GM23338 (cell line): Measurements from ENCODE around the gene KHK. TPM values are rescaled to one million over a fixed set of nuclear protein-coding genes. Genes with fewer than 3 reads are reported as not detected.

ENCODE experiments used
- ATAC-seq: fragments of 200-7000 bp; cut with Tn5 transposase; 3 replicates; pipeline ENCODE4 v1.9.1; 2020
- DNase-seq: peaks from one replicate; pipeline ENCODE4 v3.0.0-alpha.2; 2015; ENCODE audit warnings: low spot score
- H2AFZ ChIP-seq: fragments of 200-600 bp; sonication (generic); 2 replicates; pipeline ENCODE4 v1.8.0; 2016; ENCODE audit warnings: antibody characterized with exemption, mild to moderate bottlenecking, moderate library complexity
- H3F3A ChIP-seq: fragments of 200-600 bp; sonication (generic); replicated peaks from 2 replicates; pipeline ENCODE4 v1.8.0; 2017; ENCODE audit warnings: antibody characterized with exemption, mixed run types, low read depth
- H3K27ac ChIP-seq: fragments of 200-600 bp; sonication (generic); 2 replicates; pipeline ENCODE4 v1.6.1; 2016; ENCODE audit warnings: low read depth
- H3K27me3 ChIP-seq: fragments of 200-600 bp; sonication (generic); 2 replicates; pipeline ENCODE4 v1.8.0; 2016; ENCODE audit warnings: mild to moderate bottlenecking, mixed run types, moderate library complexity; ENCODE audit not compliant: insufficient read depth
- H3K36me3 ChIP-seq: fragments of 200-600 bp; sonication (generic); 2 replicates; pipeline ENCODE4 v1.8.0; 2016; ENCODE audit warnings: mild to moderate bottlenecking; ENCODE audit not compliant: insufficient read depth
- H3K4me1 ChIP-seq: fragments of 200-600 bp; sonication (generic); 2 replicates; pipeline ENCODE4 v1.8.0; 2016; ENCODE audit warnings: mild to moderate bottlenecking, moderate library complexity; ENCODE audit not compliant: insufficient read depth
- H3K4me2 ChIP-seq: fragments of 200-600 bp; sonication (generic); 2 replicates; pipeline ENCODE4 v1.7.1; 2017; ENCODE audit warnings: mixed run types
- H3K4me3 ChIP-seq: fragments of 200-600 bp; sonication (generic); 2 replicates; pipeline ENCODE4 v1.6.1; 2016; ENCODE audit warnings: mixed run types
- H3K79me2 ChIP-seq: fragments of 200-600 bp; sonication (generic); replicated peaks from 2 replicates; pipeline ENCODE4 v1.8.0; 2017; ENCODE audit warnings: mild to moderate bottlenecking; ENCODE audit not compliant: insufficient read depth
- H3K9me2 ChIP-seq: fragments of 200-600 bp; sonication (generic); 2 replicates; pipeline ENCODE4 v1.8.0; 2017; ENCODE audit not compliant: insufficient read depth
- H4K20me1 ChIP-seq: fragments of 200-600 bp; sonication (generic); replicated peaks from 2 replicates; pipeline ENCODE4 v1.8.0; 2017; ENCODE audit warnings: mild to moderate bottlenecking; ENCODE audit not compliant: insufficient read depth
- H3K27ac Mint-ChIP-seq: 2 replicates; pipeline ENCODE4 v1.8.0; 2020; ENCODE audit warnings: inconsistent platforms, mild to moderate bottlenecking, moderate library complexity, mixed read lengths
- H3K27me3 Mint-ChIP-seq: 3 replicates; pipeline ENCODE4 v1.8.0; 2022; ENCODE audit warnings: low read depth, mild to moderate bottlenecking, moderate library complexity, mixed read lengths, inconsistent platforms; ENCODE audit not compliant: insufficient read depth, poor library complexity
- H3K36me3 Mint-ChIP-seq: 3 replicates; pipeline ENCODE4 v1.8.0; 2021; ENCODE audit warnings: low read depth, mild to moderate bottlenecking, inconsistent platforms, moderate library complexity, mixed read lengths
- H3K4me1 Mint-ChIP-seq: 3 replicates; pipeline ENCODE4 v1.8.0; 2020; ENCODE audit warnings: mild to moderate bottlenecking, inconsistent platforms, mixed read lengths
- H3K4me3 Mint-ChIP-seq: 3 replicates; pipeline ENCODE4 v1.8.0; 2021; ENCODE audit warnings: moderate library complexity, mild to moderate bottlenecking, inconsistent platforms, mixed read lengths
- H3K9me3 Mint-ChIP-seq: 3 replicates; pipeline ENCODE4 v1.8.0; 2020; ENCODE audit warnings: moderate library complexity, mild to moderate bottlenecking, inconsistent platforms, mixed read lengths
- EZH2 ChIP-seq: fragments of 200-600 bp; sonication (generic); IDR thresholded peaks from one replicate; pipeline ENCODE4 v1.8.0; 2017; ENCODE audit warnings: antibody characterized with exemption, mild to moderate bottlenecking, low read depth; ENCODE audit not compliant: unreplicated experiment
- EZH2phosphoT487 ChIP-seq: fragments of 200-600 bp; sonication (generic); IDR thresholded peaks from one replicate; pipeline ENCODE4 v1.8.1; 2018; ENCODE audit warnings: antibody characterized with exemption; ENCODE audit not compliant: unreplicated experiment
- JUNB ChIP-seq: IDR thresholded peaks from one replicate; pipeline ENCODE4 v1.6.1; 2016; ENCODE audit warnings: antibody characterized with exemption; ENCODE audit not compliant: unreplicated experiment
- POLR2AphosphoS5 ChIP-seq: IDR thresholded peaks from 2 replicates; pipeline ENCODE4 v1.6.1; 2016; ENCODE audit warnings: antibody characterized with exemption, low read depth
- STAT1 ChIP-seq: IDR thresholded peaks from one replicate; pipeline ENCODE4 v1.6.1; 2016; ENCODE audit warnings: antibody characterized with exemption; ENCODE audit not compliant: unreplicated experiment
- ZNF114 ChIP-seq: fragments of 250-450 bp; sonication (Bioruptor Pico); IDR thresholded peaks from 2 replicates; pipeline ENCODE4 v1.5.0; 2020; ENCODE audit warnings: mild to moderate bottlenecking, moderate library complexity
- ZNF331 ChIP-seq: fragments of 250-450 bp; sonication (Bioruptor Pico); IDR thresholded peaks from 2 replicates; pipeline ENCODE4 v1.5.0; 2020; ENCODE audit warnings: low read depth, mild to moderate bottlenecking, moderate library complexity
- polyA plus RNA-seq: library from polyadenylated mRNA; unstranded; fragments of >200 nt; fragmentation: Nextera tagmentation; extraction: Ambion mirVana; gene quantifications from 2 replicates; pipeline ENCODE4 v1.2.1, GENCODE V29; 2016
- total RNA-seq: library from RNA; depleted of rRNA; stranded (reverse); fragments of >200 nt; shearing (Covaris generic); gene quantifications from 2 replicates; pipeline ENCODE4 v1.2.3, GENCODE V29; 2014
- TF ChIP-seq, protein P1 (sequence below): IDR thresholded peaks from 2 replicates; pipeline ENCODE4 v1.6.1; 2016; ENCODE audit warnings: antibody characterized with exemption
- TF ChIP-seq, protein P2 (sequence below): IDR thresholded peaks from one replicate; pipeline ENCODE4 v1.6.1; 2018; ENCODE audit warnings: antibody characterized with exemption; ENCODE audit not compliant: unreplicated experiment
- TF ChIP-seq, protein P3 (sequence below), 2 experiments: fragments of 200-600 bp in 1 of 2; sonication (generic) in 1 of 2; conservative IDR thresholded peaks; 2 replicates each; pipeline versions ENCODE4 v1.5.1 to v1.6.1; 2016 to 2017; ENCODE audit warnings: antibody characterized with exemption in 2 of 2, low read depth in 2 of 2, mild to moderate bottlenecking in 2 of 2, moderate library complexity in 1 of 2

Gene KHK
- total and polyA plus RNA-seq, 2 experiments from 2014 or later, result 9.7 TPM

DNA sequence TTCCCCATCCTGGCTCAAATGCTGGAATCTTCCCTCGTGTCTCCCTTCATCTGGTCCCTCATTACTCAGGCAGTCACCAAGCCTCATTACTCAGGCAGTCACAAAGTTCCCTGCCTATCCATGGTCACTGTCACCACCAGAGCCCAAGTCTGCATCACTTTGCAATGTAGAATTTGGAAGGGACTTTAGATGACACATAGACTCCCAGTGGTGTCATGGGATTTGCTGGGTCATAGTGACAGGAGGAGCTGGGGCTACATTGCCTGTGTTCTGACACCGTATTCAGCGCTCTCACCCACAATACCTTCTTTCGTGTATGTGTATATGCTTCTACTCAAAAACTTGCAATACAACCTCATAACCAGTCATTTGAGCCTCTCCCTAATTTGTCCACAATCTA, 10.2 kb upstream of the KHK start (continued):
- no peak for TF ChIP-seq EZH2phosphoT487
- TF ChIP-seq JUNB, result no peak
- no peak for TF ChIP-seq EZH2
- no peak for TF ChIP-seq STAT1
- no peak for TF ChIP-seq ZNF114
- no peak for TF ChIP-seq POLR2AphosphoS5
- TF ChIP-seq ZNF331, result no peak
- TF ChIP-seq, protein P1, sequence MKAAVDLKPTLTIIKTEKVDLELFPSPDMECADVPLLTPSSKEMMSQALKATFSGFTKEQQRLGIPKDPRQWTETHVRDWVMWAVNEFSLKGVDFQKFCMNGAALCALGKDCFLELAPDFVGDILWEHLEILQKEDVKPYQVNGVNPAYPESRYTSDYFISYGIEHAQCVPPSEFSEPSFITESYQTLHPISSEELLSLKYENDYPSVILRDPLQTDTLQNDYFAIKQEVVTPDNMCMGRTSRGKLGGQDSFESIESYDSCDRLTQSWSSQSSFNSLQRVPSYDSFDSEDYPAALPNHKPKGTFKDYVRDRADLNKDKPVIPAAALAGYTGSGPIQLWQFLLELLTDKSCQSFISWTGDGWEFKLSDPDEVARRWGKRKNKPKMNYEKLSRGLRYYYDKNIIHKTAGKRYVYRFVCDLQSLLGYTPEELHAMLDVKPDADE, result no peak
- TF ChIP-seq, protein P2, sequence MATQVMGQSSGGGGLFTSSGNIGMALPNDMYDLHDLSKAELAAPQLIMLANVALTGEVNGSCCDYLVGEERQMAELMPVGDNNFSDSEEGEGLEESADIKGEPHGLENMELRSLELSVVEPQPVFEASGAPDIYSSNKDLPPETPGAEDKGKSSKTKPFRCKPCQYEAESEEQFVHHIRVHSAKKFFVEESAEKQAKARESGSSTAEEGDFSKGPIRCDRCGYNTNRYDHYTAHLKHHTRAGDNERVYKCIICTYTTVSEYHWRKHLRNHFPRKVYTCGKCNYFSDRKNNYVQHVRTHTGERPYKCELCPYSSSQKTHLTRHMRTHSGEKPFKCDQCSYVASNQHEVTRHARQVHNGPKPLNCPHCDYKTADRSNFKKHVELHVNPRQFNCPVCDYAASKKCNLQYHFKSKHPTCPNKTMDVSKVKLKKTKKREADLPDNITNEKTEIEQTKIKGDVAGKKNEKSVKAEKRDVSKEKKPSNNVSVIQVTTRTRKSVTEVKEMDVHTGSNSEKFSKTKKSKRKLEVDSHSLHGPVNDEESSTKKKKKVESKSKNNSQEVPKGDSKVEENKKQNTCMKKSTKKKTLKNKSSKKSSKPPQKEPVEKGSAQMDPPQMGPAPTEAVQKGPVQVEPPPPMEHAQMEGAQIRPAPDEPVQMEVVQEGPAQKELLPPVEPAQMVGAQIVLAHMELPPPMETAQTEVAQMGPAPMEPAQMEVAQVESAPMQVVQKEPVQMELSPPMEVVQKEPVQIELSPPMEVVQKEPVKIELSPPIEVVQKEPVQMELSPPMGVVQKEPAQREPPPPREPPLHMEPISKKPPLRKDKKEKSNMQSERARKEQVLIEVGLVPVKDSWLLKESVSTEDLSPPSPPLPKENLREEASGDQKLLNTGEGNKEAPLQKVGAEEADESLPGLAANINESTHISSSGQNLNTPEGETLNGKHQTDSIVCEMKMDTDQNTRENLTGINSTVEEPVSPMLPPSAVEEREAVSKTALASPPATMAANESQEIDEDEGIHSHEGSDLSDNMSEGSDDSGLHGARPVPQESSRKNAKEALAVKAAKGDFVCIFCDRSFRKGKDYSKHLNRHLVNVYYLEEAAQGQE, result no peak
- TF ChIP-seq, protein P3, sequence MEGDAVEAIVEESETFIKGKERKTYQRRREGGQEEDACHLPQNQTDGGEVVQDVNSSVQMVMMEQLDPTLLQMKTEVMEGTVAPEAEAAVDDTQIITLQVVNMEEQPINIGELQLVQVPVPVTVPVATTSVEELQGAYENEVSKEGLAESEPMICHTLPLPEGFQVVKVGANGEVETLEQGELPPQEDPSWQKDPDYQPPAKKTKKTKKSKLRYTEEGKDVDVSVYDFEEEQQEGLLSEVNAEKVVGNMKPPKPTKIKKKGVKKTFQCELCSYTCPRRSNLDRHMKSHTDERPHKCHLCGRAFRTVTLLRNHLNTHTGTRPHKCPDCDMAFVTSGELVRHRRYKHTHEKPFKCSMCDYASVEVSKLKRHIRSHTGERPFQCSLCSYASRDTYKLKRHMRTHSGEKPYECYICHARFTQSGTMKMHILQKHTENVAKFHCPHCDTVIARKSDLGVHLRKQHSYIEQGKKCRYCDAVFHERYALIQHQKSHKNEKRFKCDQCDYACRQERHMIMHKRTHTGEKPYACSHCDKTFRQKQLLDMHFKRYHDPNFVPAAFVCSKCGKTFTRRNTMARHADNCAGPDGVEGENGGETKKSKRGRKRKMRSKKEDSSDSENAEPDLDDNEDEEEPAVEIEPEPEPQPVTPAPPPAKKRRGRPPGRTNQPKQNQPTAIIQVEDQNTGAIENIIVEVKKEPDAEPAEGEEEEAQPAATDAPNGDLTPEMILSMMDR (conservative IDR thresholded peaks at IDR 0.05; ENCODE audit: low read depth in 2 of 2), result no peak

DNA sequence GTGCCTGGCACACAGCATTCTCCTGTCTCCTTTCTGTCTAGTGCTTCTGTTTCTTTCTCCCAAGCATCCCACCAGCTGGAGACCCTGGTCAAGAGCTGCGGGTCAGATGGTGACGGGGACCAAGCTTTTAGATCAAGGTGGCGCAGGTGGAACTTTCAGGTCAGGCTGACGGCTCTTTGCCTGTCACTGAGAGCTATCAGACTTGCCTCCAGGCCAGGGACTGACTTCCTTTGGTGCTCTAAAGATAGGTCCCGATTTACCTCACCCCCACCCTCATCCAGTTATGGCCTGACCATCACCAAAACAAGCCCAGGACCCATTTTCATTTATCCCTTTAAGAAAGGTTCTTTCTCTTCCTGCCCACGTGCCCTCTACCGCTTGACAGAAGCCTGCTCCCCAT, 9.3 kb upstream of the KHK start:
- Histone ChIP-seq H3K9me2 (no peaks in the 10 kb centered on the region), H2AFZ (no peak overlapping the region), H3K4me3 (no peak overlapping the region), H3K79me2 (no peaks in the 10 kb centered on the region), H4K20me1 (no peaks in the 10 kb centered on the region), H3F3A (peaks cover 4% of the 10 kb centered on the region; the same call in 1 of the 2 replicates), H3K4me2 (no peak overlapping the region), H3K4me1 (peaks cover 14% of the 10 kb centered on the region), H3K36me3 (no peaks in the 10 kb centered on the region), H3K27me3 (no peaks in the 10 kb centered on the region), H3K27ac (no peak overlapping the region)
- ATAC-seq (no peak), DNase-seq (no peak)
- Mint-ChIP-seq H3K27ac (no peak overlapping the region), H3K27me3 (peaks cover 20% of the 10 kb centered on the region), H3K36me3 (no peaks in the 10 kb centered on the region), H3K4me1 (peaks cover 27% of the 10 kb centered on the region), H3K4me3 (no peak overlapping the region; the same call in 2 of the 3 replicates), H3K9me3 (no peaks in the 10 kb centered on the region)
- TF ChIP-seq ZNF114, result no peak
- TF ChIP-seq POLR2AphosphoS5, result no peak
- TF ChIP-seq EZH2phosphoT487, result no peak
- TF ChIP-seq ZNF331, result no peak
